GM21515 (cell line): ENCODE data around the gene FAM120B.
"Not testable (repeated sequence)": the region's sequence is repeated elsewhere in the genome, so short reads cannot be mapped to it uniquely, and the experiment has no call there.

Source experiments
- ATAC-seq: cut with Tn5 transposase; IDR thresholded peaks from one replicate; pipeline ENCODE4 v1.9.1; 2021; ENCODE audit not compliant: unreplicated experiment

Gene FAM120B, protein sequence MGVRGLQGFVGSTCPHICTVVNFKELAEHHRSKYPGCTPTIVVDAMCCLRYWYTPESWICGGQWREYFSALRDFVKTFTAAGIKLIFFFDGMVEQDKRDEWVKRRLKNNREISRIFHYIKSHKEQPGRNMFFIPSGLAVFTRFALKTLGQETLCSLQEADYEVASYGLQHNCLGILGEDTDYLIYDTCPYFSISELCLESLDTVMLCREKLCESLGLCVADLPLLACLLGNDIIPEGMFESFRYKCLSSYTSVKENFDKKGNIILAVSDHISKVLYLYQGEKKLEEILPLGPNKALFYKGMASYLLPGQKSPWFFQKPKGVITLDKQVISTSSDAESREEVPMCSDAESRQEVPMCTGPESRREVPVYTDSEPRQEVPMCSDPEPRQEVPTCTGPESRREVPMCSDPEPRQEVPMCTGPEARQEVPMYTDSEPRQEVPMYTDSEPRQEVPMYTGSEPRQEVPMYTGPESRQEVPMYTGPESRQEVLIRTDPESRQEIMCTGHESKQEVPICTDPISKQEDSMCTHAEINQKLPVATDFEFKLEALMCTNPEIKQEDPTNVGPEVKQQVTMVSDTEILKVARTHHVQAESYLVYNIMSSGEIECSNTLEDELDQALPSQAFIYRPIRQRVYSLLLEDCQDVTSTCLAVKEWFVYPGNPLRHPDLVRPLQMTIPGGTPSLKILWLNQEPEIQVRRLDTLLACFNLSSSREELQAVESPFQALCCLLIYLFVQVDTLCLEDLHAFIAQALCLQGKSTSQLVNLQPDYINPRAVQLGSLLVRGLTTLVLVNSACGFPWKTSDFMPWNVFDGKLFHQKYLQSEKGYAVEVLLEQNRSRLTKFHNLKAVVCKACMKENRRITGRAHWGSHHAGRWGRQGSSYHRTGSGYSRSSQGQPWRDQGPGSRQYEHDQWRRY

DNA sequence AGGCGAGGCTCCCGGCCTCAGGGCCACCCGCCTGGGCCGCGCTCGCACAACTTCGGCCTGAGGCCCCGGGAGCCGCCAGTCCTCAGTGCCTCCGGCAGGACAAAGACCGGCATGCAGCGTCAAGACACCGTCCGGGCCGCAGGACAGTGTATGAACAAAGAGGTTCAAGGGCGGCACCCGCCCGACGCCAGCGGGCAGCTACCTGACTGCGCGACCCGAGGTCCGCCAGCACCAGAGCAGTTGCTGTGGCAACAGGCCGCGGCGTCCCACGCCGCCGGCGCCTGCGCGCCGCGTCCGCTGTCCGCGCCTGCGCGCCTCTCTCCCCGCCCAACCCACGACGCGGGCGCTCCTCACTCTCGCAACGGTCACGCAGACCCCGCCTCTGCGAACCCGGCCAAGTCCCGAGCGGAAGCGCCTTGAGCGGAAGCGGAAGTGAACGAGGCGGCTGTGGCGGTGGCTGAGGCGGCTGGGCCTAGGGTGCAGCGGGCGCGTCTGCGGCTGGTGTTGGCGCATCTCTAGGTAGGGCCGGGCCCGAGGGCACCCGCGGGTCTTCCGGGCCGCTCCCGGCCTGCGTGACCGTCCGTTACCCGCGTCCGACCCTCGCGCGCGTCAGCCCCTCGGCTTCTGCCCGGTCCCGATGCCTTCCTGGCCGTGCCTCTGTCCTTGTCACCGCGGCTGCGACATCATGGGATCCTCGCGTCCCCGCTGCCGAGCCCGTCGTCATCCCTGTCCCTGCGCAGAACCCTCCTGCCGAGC, at the start of gene FAM120B:
Gene FAM120B, plus strand, starts transcription at position 435 of the 756 bp plus-strand sequence. CDS start 10,633 bp downstream, outside the sequence.
- ATAC-seq, result peak; percentile 99

DNA sequence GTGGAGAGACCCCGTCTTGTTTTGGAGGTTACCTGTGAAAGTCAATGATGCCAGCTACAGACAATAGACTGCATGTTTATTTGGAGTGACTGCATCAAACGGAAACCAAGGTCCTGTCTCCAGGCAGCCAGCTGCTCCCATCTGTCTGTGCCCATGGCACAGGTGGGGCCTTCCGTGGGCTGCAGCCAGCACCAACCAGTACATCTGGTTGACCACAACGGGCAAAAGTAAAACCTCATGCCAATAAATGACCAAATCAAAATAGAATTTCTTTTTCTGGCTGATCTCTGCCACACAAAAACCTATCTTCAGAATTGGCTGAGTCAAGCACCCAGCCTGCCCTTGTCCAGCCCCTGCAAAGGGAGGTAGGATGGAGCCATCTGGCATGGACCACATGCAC, 49.2 kb upstream of the FAM120B start:
- no peak for ATAC-seq

- no peak for ATAC-seq
These were observed 48.2 kb upstream of the FAM120B start for GRCh38 chr6:170258407-170258806.

DNA sequence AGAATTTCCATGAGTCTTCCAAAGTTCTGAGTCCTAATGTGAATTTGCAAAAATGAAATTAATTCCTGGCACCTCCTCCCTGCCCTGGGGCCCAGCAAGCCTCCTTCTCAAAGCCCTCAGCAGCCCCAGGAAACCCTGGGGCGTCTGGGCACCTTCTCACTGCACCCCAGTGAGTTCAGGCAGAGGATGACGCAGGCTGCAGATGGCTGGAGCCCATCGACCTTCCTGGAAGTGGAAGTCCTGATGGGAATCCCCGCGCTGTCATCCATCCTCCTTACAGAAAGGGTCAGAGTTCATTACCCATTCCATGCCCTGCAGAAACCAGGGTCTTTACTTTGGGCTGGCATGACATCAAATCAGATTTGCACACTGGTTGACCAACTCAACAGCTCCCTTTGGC, 47.3 kb upstream of the FAM120B start:
- no peak for ATAC-seq

GRCh38 chr6:170260686-170261085, 45.9 kb upstream of the FAM120B start:
- ATAC-seq, result no peak

GRCh38 chr6:170261643-170262488, 44.7 kb upstream of the FAM120B start:
- ATAC-seq, result no peak

DNA sequence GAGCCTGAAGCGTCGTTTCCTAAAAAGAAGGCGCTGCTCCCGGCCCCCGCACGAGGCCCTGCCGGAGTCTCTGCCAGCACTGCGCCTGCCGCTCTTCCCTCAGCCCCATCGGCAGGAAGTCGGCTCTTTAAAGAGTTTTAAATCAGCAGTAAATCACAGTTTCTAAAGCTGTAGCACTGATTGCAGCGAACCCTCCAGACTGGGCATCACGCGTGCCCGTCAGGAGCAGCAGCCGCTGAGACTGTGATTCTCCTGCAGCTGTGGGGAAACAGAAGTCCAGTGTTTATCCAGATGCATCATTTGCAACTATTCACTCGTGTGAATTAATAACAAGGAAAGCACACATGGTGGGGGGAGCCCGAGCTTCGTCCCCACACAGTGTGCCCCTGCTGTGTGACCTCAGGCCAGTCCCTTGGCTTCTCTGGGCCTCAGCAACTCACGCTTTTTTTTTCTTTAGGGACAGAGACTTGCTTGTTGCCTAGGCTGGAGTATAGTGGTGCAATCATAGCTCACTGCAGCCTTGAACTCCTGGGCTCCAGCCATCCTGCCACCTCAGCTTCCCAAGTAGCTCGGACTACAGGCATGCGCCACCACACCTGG, 44.0 kb upstream of the FAM120B start:
- ATAC-seq, result no peak

DNA sequence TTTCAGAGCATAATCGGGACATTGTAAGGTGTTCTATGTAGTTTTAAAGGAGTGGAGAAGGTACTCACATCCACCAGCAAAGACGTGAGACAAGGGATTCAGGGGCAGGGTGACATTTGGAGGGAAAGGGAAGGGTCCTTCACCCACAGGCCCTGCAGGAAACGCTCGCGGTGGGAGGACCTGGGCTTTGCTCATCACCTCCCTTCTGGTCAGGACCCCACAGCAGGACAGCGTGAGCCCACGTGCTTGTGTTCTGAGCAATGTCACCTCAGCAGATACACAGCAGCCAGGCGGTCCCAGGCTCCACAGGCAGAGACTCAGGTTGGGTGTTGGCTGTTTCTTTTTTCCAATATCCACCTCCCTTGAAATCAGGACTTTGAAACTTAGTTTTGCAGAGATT, 43.1 kb upstream of the FAM120B start:
- no peak for ATAC-seq

DNA sequence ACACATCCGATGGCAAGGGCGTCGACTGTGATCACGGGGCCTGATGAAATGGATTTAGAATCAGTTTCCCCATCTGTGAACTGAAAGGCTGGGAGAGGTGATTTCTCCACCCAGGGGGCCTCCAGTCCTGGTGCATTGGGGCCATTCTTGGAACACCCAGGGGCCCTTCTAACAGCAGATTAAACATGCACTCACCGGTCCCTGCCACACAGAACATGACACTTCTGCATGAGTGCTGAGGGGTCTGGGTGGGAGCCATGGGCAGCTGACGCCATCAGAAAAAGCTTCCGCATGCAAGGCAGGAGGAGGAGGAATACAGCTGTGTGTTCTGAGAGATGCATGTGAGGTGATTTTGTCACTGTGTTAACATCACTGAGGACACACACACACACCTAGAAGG, 42.5 kb upstream of the FAM120B start:
- ATAC-seq, result no peak

GRCh38 chr6:170264644-170265043, 41.9 kb upstream of the FAM120B start:
- not testable (repeated sequence) for ATAC-seq

DNA sequence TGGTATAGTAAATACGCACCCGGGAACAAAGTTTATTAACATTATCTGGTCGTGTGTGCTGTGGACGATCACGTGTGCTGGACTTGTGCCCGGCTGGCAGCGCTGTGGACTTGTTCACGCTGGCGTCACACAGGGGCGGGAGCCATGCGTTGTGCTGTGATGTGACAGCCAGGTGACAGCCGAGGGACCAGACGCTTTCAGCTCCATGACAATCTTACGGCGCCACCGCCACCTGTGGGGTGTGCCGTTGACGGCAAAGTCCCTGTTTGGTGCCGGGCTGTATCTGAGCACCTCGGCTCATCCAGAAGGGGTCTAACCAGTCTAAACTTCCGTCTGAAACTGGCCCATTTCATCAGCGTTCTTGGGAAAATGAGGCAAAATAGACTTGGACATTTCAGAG, 40.9 kb upstream of the FAM120B start:
- no peak for ATAC-seq

GRCh38 chr6:170266061-170266825, 40.3 kb upstream of the FAM120B start:
- no peak for ATAC-seq

- ATAC-seq, result no peak
These were observed 38.9 kb upstream of the FAM120B start for GRCh38 chr6:170267688-170268087.

DNA sequence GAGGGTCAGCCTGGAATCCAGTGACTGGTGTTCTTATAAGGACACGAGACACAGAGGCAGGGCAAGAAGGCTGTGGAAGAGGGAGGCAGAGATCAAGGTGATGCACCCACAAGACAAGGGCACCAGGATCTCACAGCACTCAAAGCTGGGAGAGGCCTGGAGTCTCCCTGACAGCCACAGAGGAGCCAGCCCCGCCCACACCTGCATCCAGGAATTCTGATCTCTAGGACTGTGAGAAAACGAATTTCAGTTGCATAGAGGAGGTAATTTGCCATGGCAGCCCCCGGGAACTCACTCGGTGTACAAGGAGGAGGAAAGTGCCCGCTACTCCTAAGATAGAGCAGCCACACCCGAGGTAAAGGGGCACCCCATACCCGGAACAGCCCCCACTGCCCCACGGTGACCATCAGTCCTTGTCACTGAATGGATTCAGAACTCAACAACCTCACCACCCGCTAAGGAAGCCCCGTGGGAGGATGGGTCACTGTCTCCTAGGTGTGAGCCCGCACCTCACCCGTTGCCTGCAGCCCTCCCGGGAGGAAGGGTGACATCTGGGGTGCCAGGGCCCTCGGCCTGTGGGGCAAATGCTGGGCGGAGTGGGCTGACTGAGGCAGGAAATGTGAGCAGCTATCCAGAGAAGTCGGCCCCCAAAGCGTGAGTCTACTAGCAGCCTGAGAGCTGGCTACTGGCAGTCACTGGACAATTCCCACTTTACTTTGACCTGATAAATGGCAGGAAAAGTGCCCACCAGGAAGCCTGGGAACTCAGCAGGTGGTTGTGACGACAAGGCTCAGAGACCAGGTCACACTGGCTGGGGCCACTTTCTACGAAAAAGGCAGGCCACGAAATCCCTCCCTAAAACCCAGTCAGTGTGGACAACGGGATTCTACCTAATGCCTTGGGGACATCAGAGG, 38.1 kb upstream of the FAM120B start:
- no peak for ATAC-seq

DNA sequence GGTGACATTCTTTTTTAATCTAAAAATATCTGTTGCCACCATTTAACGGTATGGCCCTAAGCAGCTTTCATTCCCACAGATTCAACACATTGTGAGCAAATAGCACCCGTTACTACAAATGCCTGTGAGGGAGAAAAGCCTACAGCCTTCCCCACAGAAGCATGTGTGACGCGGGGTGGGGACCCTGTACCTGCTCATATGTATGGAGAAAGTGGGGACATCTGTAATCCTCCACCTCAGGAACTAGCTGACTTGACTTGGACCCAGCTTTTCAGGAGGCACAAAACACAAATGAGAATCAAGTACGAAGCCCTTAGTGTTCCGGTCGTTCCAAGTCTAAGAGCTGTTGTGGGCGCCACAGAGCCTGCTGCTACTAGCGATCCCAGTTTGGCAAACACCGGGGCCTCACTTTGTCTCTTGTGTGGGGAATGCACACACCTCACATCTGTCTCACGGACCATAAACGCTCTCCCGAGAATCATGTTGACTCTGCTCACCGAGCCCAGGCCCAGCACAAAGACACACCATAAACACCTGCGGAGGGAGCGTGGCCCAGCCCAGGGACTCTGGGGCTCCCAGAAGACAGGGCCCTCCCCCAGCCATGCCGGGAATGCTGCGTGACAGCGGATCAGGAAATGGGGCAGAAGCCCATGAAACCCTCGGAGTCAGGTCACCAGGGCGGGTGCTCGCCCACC, 37.3 kb upstream of the FAM120B start:
- no peak for ATAC-seq

GRCh38 chr6:170269846-170270541, 36.6 kb upstream of the FAM120B start:
- ATAC-seq, result no peak
